GM12801 (cell line): ENCODE data around the gene SLC24A3.

Experiments
- CTCF ChIP-seq: IDR thresholded peaks from one replicate; pipeline ENCODE4 v1.5.1; 2011; ENCODE audit warnings: control low read depth; ENCODE audit not compliant: insufficient read length; ENCODE audit errors: extremely low read depth

Gene SLC24A3

GRCh38 chr20:19616620-19617019 lies 404.2 kb downstream of the SLC24A3 start:
- TF ChIP-seq CTCF, result no peak

- TF ChIP-seq CTCF, result no peak
Measured at GRCh38 chr20:19617256-19617655, 404.8 kb downstream of the SLC24A3 start.

GRCh38 chr20:19618711-19619110 lies 406.3 kb downstream of the SLC24A3 start:
- TF ChIP-seq CTCF, result no peak

GRCh38 chr20:19619904-19620430 lies 407.5 kb downstream of the SLC24A3 start:
- no peak for TF ChIP-seq CTCF

- TF ChIP-seq CTCF, result no peak
Measured at GRCh38 chr20:19620446-19620845, 408.0 kb downstream of the SLC24A3 start.

- no peak for TF ChIP-seq CTCF
Measured at GRCh38 chr20:19621072-19621471, 408.6 kb downstream of the SLC24A3 start.

- TF ChIP-seq CTCF, result no peak
Measured at GRCh38 chr20:19624221-19624965, 412.0 kb downstream of the SLC24A3 start.
